HG02588 (cell line): Measurements from ENCODE around the gene TSBP1.
"Not testable (repeated sequence)": the region's sequence is repeated elsewhere in the genome, so short reads cannot be mapped to it uniquely, and the experiment has no call there.

Source experiments
- ATAC-seq: cut with Tn5 transposase; IDR thresholded peaks from one replicate; pipeline ENCODE4 v1.9.1; 2021; ENCODE audit warnings: mild to moderate bottlenecking, moderate library complexity; ENCODE audit not compliant: unreplicated experiment

The TSBP1 gene

GRCh38 chr6:32379545-32379944 lies 7.8 kb upstream of the TSBP1 start:
- no peak for ATAC-seq

- ATAC-seq, result no peak
These were observed 4.2 kb upstream of the TSBP1 start for GRCh38 chr6:32375739-32376529.

GRCh38 chr6:32371229-32371628 lies 474 bp downstream of the TSBP1 start:
- ATAC-seq, result no peak

GRCh38 chr6:32370505-32370904 lies 1.2 kb downstream of the TSBP1 start:
- no peak for ATAC-seq

- no peak for ATAC-seq
These were observed 2.0 kb downstream of the TSBP1 start for GRCh38 chr6:32369660-32370059.

GRCh38 chr6:32367644-32368043 lies 4.1 kb downstream of the TSBP1 start:
- no peak for ATAC-seq

GRCh38 chr6:32359225-32359624 lies 12.5 kb downstream of the TSBP1 start:
- not testable (repeated sequence) for ATAC-seq

- ATAC-seq, result not testable (repeated sequence)
These were observed 13.2 kb downstream of the TSBP1 start for GRCh38 chr6:32358548-32358947.

- no peak for ATAC-seq
These were observed 16.7 kb downstream of the TSBP1 start for GRCh38 chr6:32355018-32355417.

GRCh38 chr6:32353348-32353747 lies 18.4 kb downstream of the TSBP1 start:
- ATAC-seq, result no peak

GRCh38 chr6:32340242-32340641 lies 31.5 kb downstream of the TSBP1 start:
- no peak for ATAC-seq

- ATAC-seq, result no peak
These were observed 34.4 kb downstream of the TSBP1 start for GRCh38 chr6:32337186-32337805.

- no peak for ATAC-seq
These were observed 39.3 kb downstream of the TSBP1 start for GRCh38 chr6:32332433-32332832.

- no peak for ATAC-seq
These were observed 42.6 kb downstream of the TSBP1 start for GRCh38 chr6:32329141-32329540.

- no peak for ATAC-seq
These were observed 44.6 kb downstream of the TSBP1 start for GRCh38 chr6:32327103-32327502.

GRCh38 chr6:32318501-32318900 lies 53.2 kb downstream of the TSBP1 start:
- no peak for ATAC-seq

GRCh38 chr6:32317541-32317940 lies 54.2 kb downstream of the TSBP1 start:
- no peak for ATAC-seq

- ATAC-seq, result no peak
These were observed 57.7 kb downstream of the TSBP1 start for GRCh38 chr6:32313964-32314363.

- ATAC-seq, result no peak
These were observed 72.9 kb downstream of the TSBP1 start for GRCh38 chr6:32298632-32299336.

GRCh38 chr6:32294980-32295379 lies 76.7 kb downstream of the TSBP1 start:
- not testable (repeated sequence) for ATAC-seq

GRCh38 chr6:32294566-32294965 lies 77.1 kb downstream of the TSBP1 start:
- ATAC-seq, result no peak

GRCh38 chr6:32293695-32294094 lies 78.0 kb downstream of the TSBP1 start:
- no peak for ATAC-seq
